SK-N-SH (cell line): ENCODE measurements around the gene C2orf92. TPM values are rescaled to one million over a fixed set of nuclear protein-coding genes. Genes with fewer than 3 reads are reported as not detected.

Experiments used
- CTCF ChIA-PET: fragments of 300-600, 350-600 bp; formaldehyde crosslinking; extraction: SDS; loops from one replicate; lab custom pipeline; 2021; lab: Yijun Ruan, JAX
- POLR2A ChIA-PET: fragments of 350-600 bp; sonication (Branson Sonifier 250); formaldehyde crosslinking; extraction: SDS; loops from one replicate; lab custom pipeline; 2020; ENCODE audit warnings: antibody characterized with exemption, inconsistent platforms; lab: Yijun Ruan, JAX
- DNase-seq: peaks from one replicate; pipeline ENCODE4 v3.0.0; 2012
- H2AFZ ChIP-seq: fragments of 200-600 bp; sonication (generic); 2 replicates; pipeline ENCODE4 v1.8.1; 2016; ENCODE audit warnings: antibody characterized with exemption, mild to moderate bottlenecking, low read depth
- H3F3A ChIP-seq: fragments of 200-600 bp; sonication (generic); replicated peaks from 2 replicates; pipeline ENCODE3; 2016; ENCODE audit warnings: antibody characterized with exemption, mild to moderate bottlenecking; ENCODE audit not compliant: insufficient read depth
- H3K27ac ChIP-seq, 2 experiments: fragments of 200-500 bp in 1 of 2; fragments of 200-600 bp in 1 of 2; sonication (Bioruptor generic) in 1 of 2; sonication (generic), shearing (Covaris generic) in 1 of 2; 2 replicates each; pipeline versions ENCODE4 v1.5.1 to v1.6.1; 2014 to 2016; ENCODE audit warnings: low read depth in 2 of 2, inconsistent platforms in 1 of 2, low read length in 1 of 2, mild to moderate bottlenecking in 1 of 2, mixed read lengths in 1 of 2
- H3K27me3 ChIP-seq: fragments of 200-600 bp; sonication (generic), shearing (Covaris generic); 2 replicates; pipeline ENCODE4 v1.6.1; 2016; ENCODE audit warnings: mixed run types; ENCODE audit not compliant: insufficient read depth
- H3K36me3 ChIP-seq, 2 experiments: fragments of 200-500 bp in 1 of 2; fragments of 200-600 bp in 1 of 2; sonication (Bioruptor generic) in 1 of 2; sonication (generic) in 1 of 2; replicated peaks in 1 of 2; 2 replicates each; pipeline versions ENCODE3 to v1.5.1; 2014 to 2016; ENCODE audit warnings: low read length in 1 of 2, mild to moderate bottlenecking in 1 of 2; ENCODE audit not compliant: insufficient read depth in 2 of 2, control insufficient read depth in 1 of 2
- H3K4me1 ChIP-seq, 2 experiments: fragments of 200-500 bp in 1 of 2; fragments of 200-600 bp in 1 of 2; sonication (Bioruptor generic) in 1 of 2; sonication (generic), shearing (Covaris generic) in 1 of 2; 2 replicates each; pipeline versions ENCODE4 v1.5.1 to v1.6.1; 2014 to 2016; ENCODE audit warnings: low read depth in 1 of 2, low read length in 1 of 2, mixed run types in 1 of 2; ENCODE audit not compliant: insufficient read depth in 2 of 2, control insufficient read depth in 1 of 2
- H3K4me2 ChIP-seq: fragments of 200-600 bp; sonication (generic), shearing (Covaris generic); 2 replicates; pipeline ENCODE4 v1.6.1; 2017; ENCODE audit warnings: mixed run types
- H3K4me3 ChIP-seq, 2 experiments: fragments of 200-500 bp in 1 of 2; fragments of 200-600 bp in 1 of 2; sonication (Bioruptor generic) in 1 of 2; sonication (generic), shearing (Covaris generic) in 1 of 2; 2 replicates each; pipeline versions ENCODE4 v1.5.1 to v1.8.1; 2014 to 2016; ENCODE audit warnings: low read depth in 2 of 2, inconsistent platforms in 1 of 2, low read length in 1 of 2, mild to moderate bottlenecking in 1 of 2, mixed read lengths in 1 of 2, moderate library complexity in 1 of 2
- H3K79me2 ChIP-seq: fragments of 200-600 bp; sonication (generic); 2 replicates; pipeline ENCODE4 v1.8.1; 2017; ENCODE audit warnings: mild to moderate bottlenecking; ENCODE audit not compliant: insufficient read depth
- H3K9ac ChIP-seq: fragments of 200-600 bp; sonication (generic); 2 replicates; pipeline ENCODE4 v1.6.1; 2017; ENCODE audit warnings: mixed run types
- H3K9me2 ChIP-seq: fragments of 200-600 bp; sonication (generic); 2 replicates; pipeline ENCODE4 v1.6.1; 2017; ENCODE audit warnings: mixed run types
- H3K9me3 ChIP-seq: fragments of 200-600 bp; sonication (generic); 2 replicates; pipeline ENCODE4 v1.6.1; 2017; ENCODE audit warnings: mixed run types, mild to moderate bottlenecking, moderate library complexity
- H4K20me1 ChIP-seq: fragments of 200-600 bp; sonication (generic); 2 replicates; pipeline ENCODE4 v1.6.1; 2017; ENCODE audit warnings: mild to moderate bottlenecking, mixed run types; ENCODE audit not compliant: insufficient read depth
- CHD2 ChIP-seq: fragments of 150-350 bp; IDR thresholded peaks from 2 replicates; pipeline ENCODE4 v1.6.1; 2018; ENCODE audit warnings: low read length; ENCODE audit not compliant: partially characterized antibody
- ELF1 ChIP-seq: IDR thresholded peaks from 2 replicates; pipeline ENCODE4 v1.4.0; 2012
- FOSL2 ChIP-seq: IDR thresholded peaks from 2 replicates; pipeline ENCODE4 v1.4.0; 2012; ENCODE audit warnings: low read depth, mild to moderate bottlenecking, moderate library complexity, borderline replicate concordance
- GABPA ChIP-seq: IDR thresholded peaks from 2 replicates; pipeline ENCODE4 v1.4.0; 2012; ENCODE audit warnings: low read depth, mild to moderate bottlenecking
- JUND ChIP-seq: IDR thresholded peaks from 2 replicates; pipeline ENCODE4 v1.4.0; 2012
- MXI1 ChIP-seq: IDR thresholded peaks from 2 replicates; pipeline ENCODE4 v1.6.1; 2012; ENCODE audit warnings: mild to moderate bottlenecking, low read depth, low read length, improper control_type of control experiment
- POLR2AphosphoS5 ChIP-seq: IDR thresholded peaks from 2 replicates; pipeline ENCODE4 v1.6.1; 2012; ENCODE audit warnings: low read depth, low read length
- RCOR1 ChIP-seq: fragments of 150-350 bp; IDR thresholded peaks from 2 replicates; pipeline ENCODE4 v1.6.1; 2017; ENCODE audit warnings: antibody characterized with exemption, low read length
- RFX5 ChIP-seq: IDR thresholded peaks from 2 replicates; pipeline ENCODE4 v1.6.1; 2012; ENCODE audit warnings: mild to moderate bottlenecking, improper control_type of control experiment, low read length
- SIN3A ChIP-seq: IDR thresholded peaks from 2 replicates; pipeline ENCODE4 v1.6.1; 2012; ENCODE audit warnings: low read depth, mild to moderate bottlenecking, low read length, moderate library complexity, borderline replicate concordance
- TCF12 ChIP-seq: IDR thresholded peaks from 2 replicates; pipeline ENCODE4 v1.4.0; 2012
- TEAD4 ChIP-seq: IDR thresholded peaks from 2 replicates; pipeline ENCODE4 v1.4.0; 2012; ENCODE audit warnings: mild to moderate bottlenecking, borderline replicate concordance; ENCODE audit not compliant: insufficient read depth
- WGBS: methylation state at CpG from one replicate; pipeline ENCODE4 v1.1.6; 2017; ENCODE audit warnings: low lambda C conversion rate; 5-methylcytosine and 5-hydroxymethylcytosine counted together
- polyA plus RNA-seq, 3 experiments: library from polyadenylated mRNA; depleted of rRNA; stranded (reverse); fragments of >200 nt; gene quantifications; 2 replicates each; pipeline ENCODE4 v1.2.3, GENCODE V29; 2012
- TF ChIP-seq, protein P1 (sequence below): IDR thresholded peaks from 2 replicates; pipeline ENCODE4 v1.4.0; 2012; ENCODE audit warnings: low read depth, borderline replicate concordance
- TF ChIP-seq, protein P2 (sequence below): IDR thresholded peaks from 2 replicates; pipeline ENCODE4 v1.4.0; 2012; ENCODE audit warnings: low read depth
- TF ChIP-seq, protein P3 (sequence below): fragments of 150-350 bp; IDR thresholded peaks from 2 replicates; pipeline ENCODE4 v1.6.1; 2016; ENCODE audit warnings: mild to moderate bottlenecking, low read depth, low read length
- TF ChIP-seq, protein P4 (sequence below): IDR thresholded peaks from 2 replicates; pipeline ENCODE4; 2012
- TF ChIP-seq, protein P5 (sequence below): fragments of 200-600 bp; sonication (generic); IDR thresholded peaks from 2 replicates; pipeline ENCODE4 v1.6.1; 2017; ENCODE audit warnings: antibody characterized with exemption, mild to moderate bottlenecking, moderate library complexity
- TF ChIP-seq, protein P6 (sequence below): IDR thresholded peaks from 2 replicates; pipeline ENCODE4 v1.4.0; 2012; ENCODE audit warnings: low read depth, borderline replicate concordance

Gene C2orf92
- polyA plus RNA-seq, 1 of the 3 experiments (the other 2 are of a cell fraction) = 3.1 TPM

DNA sequence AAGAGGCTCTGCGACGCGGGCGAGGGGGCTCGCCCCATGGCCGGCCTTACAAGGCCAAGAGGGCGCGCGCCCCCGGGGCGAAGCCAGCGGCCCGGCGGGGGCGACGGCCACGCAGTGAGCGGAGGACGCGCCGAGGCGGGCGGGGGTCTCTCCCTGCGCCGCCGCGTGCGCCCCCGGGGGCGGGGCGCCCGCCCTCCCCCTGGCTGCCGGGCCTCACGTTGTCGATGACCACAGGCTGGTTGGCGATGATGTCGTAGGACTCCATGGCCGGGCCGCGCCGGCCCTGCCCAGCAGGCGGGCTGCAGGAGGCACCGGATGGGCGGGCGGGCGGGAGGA, 5.9 kb upstream of the C2orf92 start:
- H3K36me3 ChIP-seq = peaks cover 0 to 12% of the 10 kb centered on the region in 2 experiments
- peak overlapping the region; percentile 88 for H3K9ac ChIP-seq
- POLR2A ChIA-PET = interaction anchor here (0.9 to 1.8 kb wide), 4 partner anchors 12 to 30 kb away, joined by 3 to 26 read pairs (median 3); partner anchors contain the start of gene COX5B
- H3K27me3 ChIP-seq = no peaks in the 10 kb centered on the region
- H3K4me2 ChIP-seq = peak overlapping the region; percentile 97
- peak overlapping the region; percentile 36 for H2AFZ ChIP-seq
- TF ChIP-seq MXI1 (peak; percentile 23; the same call in 1 of the 2 replicates), SIN3A (0 out of 2 replicates have a peak, but pooled peaks have one; percentile 1), POLR2AphosphoS5 (0 out of 2 replicates have a peak, but pooled peaks have one; percentile 8), TEAD4 (no peak)
- WGBS = no CpG with 5 or more reads among the region's 46 CpGs
- H3K9me2 ChIP-seq = no peaks in the 10 kb centered on the region
- H3F3A ChIP-seq = peaks cover 15% of the 10 kb centered on the region
- no peak for DNase-seq
- peak overlapping the region; percentile 71 to 81 for H3K4me3 ChIP-seq
- peak overlapping the region; percentile 90 to 91 for H3K27ac ChIP-seq
- CTCF ChIA-PET = interaction anchor here (0.6 to 8.6 kb wide), 14 partner anchors 10 to 669 kb away, joined by 3 to 88 read pairs (median 5); partner anchors contain the start of genes ANKRD36B and COX5B
- H4K20me1 ChIP-seq = 0 out of 2 replicates have a peak, but pooled peaks cover 7% of the 10 kb centered on the region
- H3K79me2 ChIP-seq = peaks cover 31% of the 10 kb centered on the region
- H3K4me1 ChIP-seq = peaks cover 15% of the 10 kb centered on the region in 2 experiments; a peak in 3 of 4 replicates
- no peaks in the 10 kb centered on the region for H3K9me3 ChIP-seq

DNA sequence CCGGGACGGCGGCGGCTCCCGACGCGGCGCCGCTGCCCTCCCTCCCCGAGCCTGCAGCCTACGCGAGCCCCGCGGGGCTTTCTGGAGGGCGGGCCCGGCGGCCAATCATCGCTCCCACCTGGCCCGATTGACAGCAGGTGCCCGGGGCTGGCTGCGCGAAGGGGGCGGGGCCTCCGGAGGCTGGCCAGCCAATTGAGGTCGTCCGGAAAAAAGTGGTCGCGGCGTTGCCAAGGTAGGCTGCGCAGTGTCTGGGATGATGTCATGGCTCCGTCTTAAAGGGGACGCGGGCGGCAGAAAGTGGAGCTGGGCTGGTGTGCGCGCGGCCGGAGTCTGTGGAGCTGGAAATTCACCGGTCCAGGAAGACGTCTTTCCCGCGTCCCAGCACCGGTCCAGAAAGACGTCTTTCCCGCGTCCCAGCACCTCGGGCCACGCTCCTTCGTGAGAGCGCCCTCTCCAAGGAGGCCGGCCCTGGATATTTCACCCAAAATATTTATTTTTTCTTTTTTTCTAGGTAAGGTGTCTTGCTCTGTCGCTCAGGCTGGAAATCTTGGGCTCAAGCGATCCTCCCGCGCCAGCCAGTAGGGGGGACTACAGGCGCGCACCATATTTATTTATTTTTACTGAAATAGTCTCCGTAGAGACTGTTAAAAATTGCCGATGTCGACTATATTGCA, 5.4 kb upstream of the C2orf92 start, which contains the start of gene ACTR1B:
Gene ACTR1B, minus strand, starts transcription at position 83 of the 674 bp plus-strand sequence. CDS start 154 bp downstream, outside the sequence.
- 0 out of 2 replicates have a peak, but pooled peaks cover 7% of the 10 kb centered on the region for H4K20me1 ChIP-seq
- H3K79me2 ChIP-seq = peaks cover 31% of the 10 kb centered on the region
- H3K4me3 ChIP-seq = peak within 1 kb of the TSS; percentile 81 to 89
- H3K27ac ChIP-seq = peak within 1 kb of the TSS; percentile 92 to 95
- peak within 1 kb of the TSS; percentile 97 for H3K4me2 ChIP-seq
- no peaks in the 10 kb centered on the region for H3K27me3 ChIP-seq
- peak; percentile 97 for DNase-seq
- H3K4me1 ChIP-seq = peaks cover 15% of the 10 kb centered on the region in 2 experiments; a peak in 3 of 4 replicates
- H3K36me3 ChIP-seq = peaks cover 0 to 7% of the 10 kb centered on the region in 2 experiments
- POLR2A ChIA-PET = interaction anchor here (0.9 to 1.8 kb wide), 5 partner anchors 11 to 29 kb away, joined by 3 to 26 read pairs (median 3); partner anchors contain the start of gene COX5B
- CTCF ChIA-PET = interaction anchor here (0.6 to 8.6 kb wide), 13 partner anchors 9 to 669 kb away, joined by 3 to 88 read pairs (median 4); partner anchors contain the start of genes ANKRD36B and COX5B
- peaks cover 15% of the 10 kb centered on the region for H3F3A ChIP-seq
- H3K9me3 ChIP-seq = no peaks in the 10 kb centered on the region
- WGBS = 5% methylated on average over 14 of the region's 60 CpGs
- H3K9ac ChIP-seq = peak within 1 kb of the TSS; percentile 88
- peak within 1 kb of the TSS; percentile 96 for H2AFZ ChIP-seq
- no peaks in the 10 kb centered on the region for H3K9me2 ChIP-seq
- no peak for TF ChIP-seq RCOR1
- TF ChIP-seq, protein P1, sequence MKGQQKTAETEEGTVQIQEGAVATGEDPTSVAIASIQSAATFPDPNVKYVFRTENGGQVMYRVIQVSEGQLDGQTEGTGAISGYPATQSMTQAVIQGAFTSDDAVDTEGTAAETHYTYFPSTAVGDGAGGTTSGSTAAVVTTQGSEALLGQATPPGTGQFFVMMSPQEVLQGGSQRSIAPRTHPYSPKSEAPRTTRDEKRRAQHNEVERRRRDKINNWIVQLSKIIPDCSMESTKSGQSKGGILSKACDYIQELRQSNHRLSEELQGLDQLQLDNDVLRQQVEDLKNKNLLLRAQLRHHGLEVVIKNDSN = no peak
- TF ChIP-seq CHD2 = peak; percentile 58
- TF ChIP-seq TCF12 = no peak
- peak; percentile 27; the same call in 1 of the 2 replicates for TF ChIP-seq FOSL2
- peak; percentile 53; the same call in 1 of the 2 replicates for TF ChIP-seq GABPA
- no peak; the same call in 1 of the 2 replicates for TF ChIP-seq ELF1
- TF ChIP-seq, protein P2, sequence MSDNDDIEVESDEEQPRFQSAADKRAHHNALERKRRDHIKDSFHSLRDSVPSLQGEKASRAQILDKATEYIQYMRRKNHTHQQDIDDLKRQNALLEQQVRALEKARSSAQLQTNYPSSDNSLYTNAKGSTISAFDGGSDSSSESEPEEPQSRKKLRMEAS = peak; percentile 89
- TF ChIP-seq JUND = peak; percentile 47
- TF ChIP-seq MXI1 = peak; percentile 25; the same call in 1 of the 2 replicates
- TF ChIP-seq, protein P3, sequence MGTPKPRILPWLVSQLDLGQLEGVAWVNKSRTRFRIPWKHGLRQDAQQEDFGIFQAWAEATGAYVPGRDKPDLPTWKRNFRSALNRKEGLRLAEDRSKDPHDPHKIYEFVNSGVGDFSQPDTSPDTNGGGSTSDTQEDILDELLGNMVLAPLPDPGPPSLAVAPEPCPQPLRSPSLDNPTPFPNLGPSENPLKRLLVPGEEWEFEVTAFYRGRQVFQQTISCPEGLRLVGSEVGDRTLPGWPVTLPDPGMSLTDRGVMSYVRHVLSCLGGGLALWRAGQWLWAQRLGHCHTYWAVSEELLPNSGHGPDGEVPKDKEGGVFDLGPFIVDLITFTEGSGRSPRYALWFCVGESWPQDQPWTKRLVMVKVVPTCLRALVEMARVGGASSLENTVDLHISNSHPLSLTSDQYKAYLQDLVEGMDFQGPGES = peak; percentile 75
- TF ChIP-seq TEAD4 = no peak
- TF ChIP-seq RFX5 = peak; percentile 97
- TF ChIP-seq, protein P4, sequence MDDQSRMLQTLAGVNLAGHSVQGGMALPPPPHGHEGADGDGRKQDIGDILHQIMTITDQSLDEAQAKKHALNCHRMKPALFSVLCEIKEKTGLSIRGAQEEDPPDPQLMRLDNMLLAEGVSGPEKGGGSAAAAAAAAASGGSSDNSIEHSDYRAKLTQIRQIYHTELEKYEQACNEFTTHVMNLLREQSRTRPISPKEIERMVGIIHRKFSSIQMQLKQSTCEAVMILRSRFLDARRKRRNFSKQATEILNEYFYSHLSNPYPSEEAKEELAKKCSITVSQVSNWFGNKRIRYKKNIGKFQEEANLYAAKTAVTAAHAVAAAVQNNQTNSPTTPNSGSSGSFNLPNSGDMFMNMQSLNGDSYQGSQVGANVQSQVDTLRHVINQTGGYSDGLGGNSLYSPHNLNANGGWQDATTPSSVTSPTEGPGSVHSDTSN = peak; percentile 99
- TF ChIP-seq, protein P5, sequence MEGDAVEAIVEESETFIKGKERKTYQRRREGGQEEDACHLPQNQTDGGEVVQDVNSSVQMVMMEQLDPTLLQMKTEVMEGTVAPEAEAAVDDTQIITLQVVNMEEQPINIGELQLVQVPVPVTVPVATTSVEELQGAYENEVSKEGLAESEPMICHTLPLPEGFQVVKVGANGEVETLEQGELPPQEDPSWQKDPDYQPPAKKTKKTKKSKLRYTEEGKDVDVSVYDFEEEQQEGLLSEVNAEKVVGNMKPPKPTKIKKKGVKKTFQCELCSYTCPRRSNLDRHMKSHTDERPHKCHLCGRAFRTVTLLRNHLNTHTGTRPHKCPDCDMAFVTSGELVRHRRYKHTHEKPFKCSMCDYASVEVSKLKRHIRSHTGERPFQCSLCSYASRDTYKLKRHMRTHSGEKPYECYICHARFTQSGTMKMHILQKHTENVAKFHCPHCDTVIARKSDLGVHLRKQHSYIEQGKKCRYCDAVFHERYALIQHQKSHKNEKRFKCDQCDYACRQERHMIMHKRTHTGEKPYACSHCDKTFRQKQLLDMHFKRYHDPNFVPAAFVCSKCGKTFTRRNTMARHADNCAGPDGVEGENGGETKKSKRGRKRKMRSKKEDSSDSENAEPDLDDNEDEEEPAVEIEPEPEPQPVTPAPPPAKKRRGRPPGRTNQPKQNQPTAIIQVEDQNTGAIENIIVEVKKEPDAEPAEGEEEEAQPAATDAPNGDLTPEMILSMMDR = peak; percentile 76
- TF ChIP-seq, protein P6, sequence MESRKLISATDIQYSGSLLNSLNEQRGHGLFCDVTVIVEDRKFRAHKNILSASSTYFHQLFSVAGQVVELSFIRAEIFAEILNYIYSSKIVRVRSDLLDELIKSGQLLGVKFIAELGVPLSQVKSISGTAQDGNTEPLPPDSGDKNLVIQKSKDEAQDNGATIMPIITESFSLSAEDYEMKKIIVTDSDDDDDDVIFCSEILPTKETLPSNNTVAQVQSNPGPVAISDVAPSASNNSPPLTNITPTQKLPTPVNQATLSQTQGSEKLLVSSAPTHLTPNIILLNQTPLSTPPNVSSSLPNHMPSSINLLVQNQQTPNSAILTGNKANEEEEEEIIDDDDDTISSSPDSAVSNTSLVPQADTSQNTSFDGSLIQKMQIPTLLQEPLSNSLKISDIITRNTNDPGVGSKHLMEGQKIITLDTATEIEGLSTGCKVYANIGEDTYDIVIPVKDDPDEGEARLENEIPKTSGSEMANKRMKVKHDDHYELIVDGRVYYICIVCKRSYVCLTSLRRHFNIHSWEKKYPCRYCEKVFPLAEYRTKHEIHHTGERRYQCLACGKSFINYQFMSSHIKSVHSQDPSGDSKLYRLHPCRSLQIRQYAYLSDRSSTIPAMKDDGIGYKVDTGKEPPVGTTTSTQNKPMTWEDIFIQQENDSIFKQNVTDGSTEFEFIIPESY = peak; percentile 53; the same call in 1 of the 2 replicates
